Measurements from ENCODE around the gene KIF13A.

GRCh38 chr6:17894905-17895304 is 92.5 kb downstream of the KIF13A start:
- TF ChIP-seq IRF4 (IDR thresholded peaks at IDR 0.05; ENCODE audit: low read depth, low read length) (no peak), MAX (IDR thresholded peaks at IDR 0.05; ENCODE audit: low read depth, low read length) (no peak), CBX5 (IDR thresholded peaks at IDR 0.05; ENCODE audit: low read depth) (0 out of 2 replicates have a peak, but pooled peaks have one; percentile 32), HCFC1 (IDR thresholded peaks at IDR 0.05; ENCODE audit: low read length) (no peak)

Measured in GM12878 (cell line).